RPMI7951 (cell line): ENCODE data around the gene SIN3B. TPM values are rescaled to one million over a fixed set of nuclear protein-coding genes. Genes with fewer than 3 reads are reported as not detected.

Experiments
- DNase-seq: peaks from one replicate; pipeline ENCODE4 v3.0.0-alpha.2; 2012; ENCODE audit warnings: low read depth
- total RNA-seq: library from RNA; depleted of rRNA; stranded (reverse); fragments of >200 nt; shearing (Covaris generic); gene quantifications from 2 replicates; pipeline ENCODE4 v1.2.3, GENCODE V29; 2014; rRNA removed

Gene SIN3B
- total RNA-seq, 1 experiment from 2014 or later = 20.1 TPM

- no peak for DNase-seq
These were observed 81.8 kb downstream of the SIN3B start for GRCh38 chr19:16911046-16911445.

- DNase-seq = no peak
These were observed 83.6 kb downstream of the SIN3B start for GRCh38 chr19:16912780-16913179.

GRCh38 chr19:16914421-16914820 is 85.2 kb downstream of the SIN3B start:
- DNase-seq = no peak

- DNase-seq = no peak
These were observed 85.9 kb downstream of the SIN3B start for GRCh38 chr19:16915135-16915534.

GRCh38 chr19:16915734-16916133 is 86.5 kb downstream of the SIN3B start:
- no peak for DNase-seq

- no peak for DNase-seq
These were observed 88.2 kb downstream of the SIN3B start for GRCh38 chr19:16917401-16917800.

GRCh38 chr19:16919496-16919895 is 90.3 kb downstream of the SIN3B start:
- no peak for DNase-seq

GRCh38 chr19:16920816-16921529 is 91.8 kb downstream of the SIN3B start:
- DNase-seq = peak; percentile 89

GRCh38 chr19:16921766-16922591 is 92.8 kb downstream of the SIN3B start:
- DNase-seq = no peak

GRCh38 chr19:16922592-16922934 is 93.4 kb downstream of the SIN3B start:
- DNase-seq = no peak

GRCh38 chr19:16922949-16923348 is 93.8 kb downstream of the SIN3B start:
- no peak for DNase-seq

GRCh38 chr19:16927883-16928282 is 98.7 kb downstream of the SIN3B start:
- no peak for DNase-seq

GRCh38 chr19:16928351-16928750 is 99.2 kb downstream of the SIN3B start:
- no peak for DNase-seq

- DNase-seq = no peak
These were observed 99.7 kb downstream of the SIN3B start for GRCh38 chr19:16928916-16929315.

Other genes starting within 250 kb of the SIN3B start
- 3.4 and 5.0 TPM in 2 replicates for gene MED26, start 201.2 kb upstream of the SIN3B start, total RNA-seq
- 118 and 139 TPM in 2 replicates for gene SMIM7, start 169.3 kb upstream of the SIN3B start, total RNA-seq
- 1.3 and 3.2 TPM in 2 replicates for gene TMEM38A, start 168.3 kb upstream of the SIN3B start, total RNA-seq
- gene NWD1, start 109.6 kb upstream of the SIN3B start, total RNA-seq = not detected in 2 replicates
- 4.6 and 13.9 TPM in 2 replicates for gene F2RL3, start 59.6 kb downstream of the SIN3B start, total RNA-seq
- gene CPAMD8, start 197.4 kb downstream of the SIN3B start, total RNA-seq = 2.5 and 2.6 TPM in 2 replicates
- gene HAUS8, start 246.1 kb downstream of the SIN3B start, total RNA-seq = 13.8 and 15.9 TPM in 2 replicates
- gene MYO9B, start 246.4 kb downstream of the SIN3B start, total RNA-seq = 31.6 and 36.9 TPM in 2 replicates